ENCODE data around the gene HIC1.
A peak's percentile ranks its signal among the peaks of the same experiment; 100 is the strongest.

Gene HIC1

DNA sequence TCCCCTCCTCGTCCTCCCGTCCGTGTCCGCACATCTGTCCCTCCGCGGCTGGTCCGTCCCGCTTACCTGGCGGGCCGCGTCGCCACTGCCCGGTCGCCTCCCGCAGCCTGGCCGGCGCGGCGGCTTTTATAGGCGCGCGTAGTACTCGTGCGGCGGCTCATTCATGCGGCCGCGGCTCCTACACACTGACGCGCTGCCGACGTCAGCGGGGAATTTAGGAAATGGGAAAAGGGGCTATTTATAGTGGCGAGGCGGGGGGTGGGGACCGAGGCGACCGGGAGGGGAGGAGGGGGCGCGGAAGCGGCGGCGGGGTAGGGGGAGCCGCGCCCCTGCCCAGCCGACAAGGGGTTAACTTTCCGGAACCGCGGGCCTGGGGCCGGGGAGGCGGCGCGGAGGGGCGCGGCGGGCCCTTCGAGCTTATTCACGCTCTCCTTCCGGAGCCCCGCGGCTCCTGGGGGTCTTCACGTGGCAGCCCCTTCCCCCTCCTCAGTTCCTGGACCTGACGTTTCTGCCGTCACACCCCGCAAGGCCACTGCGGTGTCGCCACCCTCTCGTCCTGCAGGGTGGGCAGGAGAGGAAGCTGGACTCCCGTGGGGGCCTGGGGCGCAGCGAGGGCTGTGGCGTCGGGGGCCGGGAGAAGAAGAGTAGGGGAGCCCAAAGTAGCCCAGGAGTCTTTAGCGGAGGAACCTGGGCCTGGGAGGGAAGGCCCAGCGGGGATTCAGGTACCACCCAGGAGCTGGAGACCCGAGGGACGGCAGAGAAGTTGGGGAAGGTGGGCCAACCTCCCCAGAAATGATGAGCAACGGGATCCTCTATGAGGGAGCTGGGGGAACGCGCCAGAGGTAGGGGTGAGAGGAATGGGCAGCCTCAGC, 3.6 kb upstream of the HIC1 start:
- TF ChIP-seq POLR2A (IDR thresholded peaks at IDR 0.05; ENCODE audit: low read depth, low read length) (no peak), POLR2AphosphoS5 (IDR thresholded peaks at IDR 0.05; ENCODE audit: low read depth, low read length) (no peak)
- no peak for FAIRE-seq
- no peak for DNase-seq (ENCODE audit: insufficient read length)

DNA sequence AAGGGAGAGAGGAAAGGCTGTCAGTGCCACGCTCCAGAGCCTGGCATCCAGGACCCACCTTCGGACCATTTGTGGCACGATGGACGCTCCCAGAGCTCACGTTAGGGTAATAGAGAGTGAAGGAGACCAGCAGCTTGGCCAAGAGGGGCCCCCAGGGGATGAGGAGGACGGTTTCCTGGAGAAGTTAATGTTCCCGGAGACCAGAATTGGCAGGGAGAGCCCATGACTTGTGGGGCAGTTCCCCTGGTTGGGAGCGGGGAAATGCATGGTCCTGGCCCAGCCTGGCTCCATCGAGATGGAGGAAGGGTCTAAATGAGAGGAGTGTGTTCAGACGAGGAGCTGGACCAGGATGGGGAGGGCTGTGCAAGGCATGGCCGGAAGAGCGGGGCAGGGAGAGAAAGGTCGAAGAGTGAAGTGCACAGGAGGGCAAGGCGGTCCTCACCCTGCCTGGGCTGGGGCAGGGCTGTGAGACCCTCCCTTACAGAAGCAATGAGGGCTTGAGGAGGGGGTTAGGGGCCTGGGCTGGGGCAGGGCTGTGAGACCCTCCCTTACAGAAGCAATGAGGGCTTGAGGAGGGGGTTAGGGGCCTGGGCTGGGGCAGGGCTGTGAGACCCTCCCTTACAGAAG, 2.9 kb upstream of the HIC1 start:
- DNase-seq (ENCODE audit: insufficient read length) (no peak), FAIRE-seq (no peak)
- TF ChIP-seq POLR2A (IDR thresholded peaks at IDR 0.05; ENCODE audit: low read depth, low read length), result no peak
- no peak for TF ChIP-seq POLR2AphosphoS5 (IDR thresholded peaks at IDR 0.05; ENCODE audit: low read depth, low read length)
- TF ChIP-seq TAF1 (IDR thresholded peaks at IDR 0.05; ENCODE audit: borderline replicate concordance, low read depth, low read length), result no peak

DNA sequence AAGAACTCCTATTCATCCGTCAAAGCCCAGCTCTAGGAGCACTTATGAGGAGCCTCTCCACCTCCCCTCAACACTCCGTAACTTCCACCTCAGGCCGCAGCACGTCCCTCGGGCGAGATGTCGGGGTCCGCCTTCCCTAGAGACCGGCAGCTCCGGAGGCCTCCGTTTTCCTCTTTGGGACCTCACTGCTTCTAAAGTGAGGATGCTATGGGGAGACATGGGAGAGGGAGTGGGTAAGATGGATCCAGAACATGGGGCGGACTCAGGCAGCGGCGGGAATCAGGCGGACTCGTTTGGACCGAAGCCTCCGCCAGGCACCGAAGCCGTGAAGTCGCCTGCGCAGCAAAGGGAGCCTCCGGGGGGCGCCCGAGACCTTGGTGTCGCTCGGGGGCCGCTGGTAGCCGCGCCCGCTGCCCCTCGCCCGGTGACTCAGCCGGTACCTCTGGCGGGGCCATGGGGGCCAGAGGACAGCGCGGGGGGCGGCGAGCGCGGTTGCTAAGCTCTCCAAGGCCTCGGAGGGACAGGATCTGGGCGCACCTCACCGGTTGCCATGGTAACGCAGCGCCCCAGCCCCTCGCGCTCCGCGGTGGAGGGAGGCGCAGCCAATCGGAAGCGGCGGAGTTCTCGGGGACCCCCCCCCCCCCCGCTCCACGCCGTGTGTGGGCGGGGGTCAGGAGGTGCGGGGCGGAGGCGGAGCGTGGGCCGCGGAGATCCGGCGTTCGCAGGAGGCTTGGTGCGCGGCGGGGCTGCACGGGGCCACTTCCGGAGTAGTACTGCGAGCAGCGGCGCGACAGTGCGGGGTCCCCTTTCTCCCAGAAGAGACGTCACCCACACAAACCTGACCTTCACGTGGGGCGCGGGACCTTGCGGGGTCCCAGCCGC, 1.3 kb upstream of the HIC1 start:
- TF ChIP-seq POLR2AphosphoS5 (IDR thresholded peaks at IDR 0.05; ENCODE audit: low read depth, low read length), result no peak
- FAIRE-seq, result peak; percentile 91
- DNase-seq (ENCODE audit: insufficient read length), result no peak

DNA sequence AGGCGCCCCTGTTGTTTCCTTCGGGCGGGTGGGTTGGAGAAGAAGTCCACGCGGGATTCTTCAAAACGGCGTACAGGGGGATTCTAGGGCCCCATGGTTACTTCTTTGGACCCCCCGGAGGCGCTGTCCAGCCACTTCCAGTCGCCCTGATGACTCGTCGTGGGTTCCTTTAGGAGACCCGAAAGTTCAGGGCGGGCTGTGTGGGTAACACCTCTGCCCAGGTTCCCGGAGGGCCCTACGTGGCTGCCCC, 716 bp upstream of the HIC1 start:
- TF ChIP-seq POLR2A (IDR thresholded peaks at IDR 0.05; ENCODE audit: low read depth, low read length) (no peak), TAF1 (IDR thresholded peaks at IDR 0.05; ENCODE audit: borderline replicate concordance, low read depth, low read length) (no peak), POLR2AphosphoS5 (IDR thresholded peaks at IDR 0.05; ENCODE audit: low read depth, low read length) (no peak)
- no peak for DNase-seq (ENCODE audit: insufficient read length)
- FAIRE-seq, result no peak

DNA sequence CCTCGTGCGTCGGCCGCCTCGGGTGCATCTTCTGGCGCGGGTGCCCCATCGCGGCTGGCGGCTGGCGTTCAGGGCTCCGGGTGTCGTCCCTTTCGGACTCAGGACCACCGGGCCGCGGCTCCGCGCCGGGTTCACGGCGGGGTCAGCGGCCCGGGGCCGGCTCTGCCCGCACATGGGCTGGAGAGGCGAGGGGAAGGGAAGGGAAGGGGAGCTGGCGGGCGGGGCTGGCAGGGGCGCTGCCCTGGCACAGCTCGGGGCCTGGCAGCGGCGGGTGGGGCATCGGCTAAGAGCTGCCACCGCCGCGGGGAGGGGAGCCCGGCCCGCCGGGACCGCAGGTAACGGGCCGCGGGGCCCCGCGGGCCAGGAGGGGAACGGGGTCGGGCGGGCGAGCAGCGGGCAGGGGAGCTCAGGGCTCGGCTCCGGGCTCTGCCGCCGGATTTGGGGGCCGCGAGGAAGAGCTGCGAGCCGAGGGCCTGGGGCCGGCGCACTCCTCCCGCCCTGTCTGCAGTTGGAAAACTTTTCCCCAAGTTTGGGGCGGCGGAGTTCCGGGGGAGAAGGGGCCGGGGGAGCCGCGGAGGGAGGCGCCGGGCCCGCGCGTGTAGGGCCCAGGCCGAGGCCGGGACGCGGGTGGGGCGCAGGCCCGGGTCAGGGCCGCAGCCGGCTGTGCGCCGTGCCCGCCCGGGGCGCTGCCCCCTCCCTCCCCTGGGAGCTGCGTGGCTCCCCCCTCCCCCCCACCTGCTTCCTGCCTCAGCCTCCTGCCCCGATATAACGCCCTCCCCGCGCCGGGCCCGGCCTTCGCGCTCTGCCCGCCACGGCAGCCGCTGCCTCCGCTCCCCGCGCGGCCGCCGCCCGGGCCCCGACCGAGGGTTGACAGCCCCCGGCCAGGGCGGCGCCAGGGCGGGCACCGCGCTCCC, 646 bp downstream of the HIC1 start:
- peak; percentile 95 for FAIRE-seq
- peak; percentile 66 for DNase-seq (ENCODE audit: insufficient read length)
- TF ChIP-seq POLR2A (IDR thresholded peaks at IDR 0.05; ENCODE audit: low read depth, low read length) (peak; percentile 52; the same call in 1 of the 2 replicates), POLR2AphosphoS5 (IDR thresholded peaks at IDR 0.05; ENCODE audit: low read depth, low read length) (no peak), TAF1 (IDR thresholded peaks at IDR 0.05; ENCODE audit: borderline replicate concordance, low read depth, low read length) (no peak)

DNA sequence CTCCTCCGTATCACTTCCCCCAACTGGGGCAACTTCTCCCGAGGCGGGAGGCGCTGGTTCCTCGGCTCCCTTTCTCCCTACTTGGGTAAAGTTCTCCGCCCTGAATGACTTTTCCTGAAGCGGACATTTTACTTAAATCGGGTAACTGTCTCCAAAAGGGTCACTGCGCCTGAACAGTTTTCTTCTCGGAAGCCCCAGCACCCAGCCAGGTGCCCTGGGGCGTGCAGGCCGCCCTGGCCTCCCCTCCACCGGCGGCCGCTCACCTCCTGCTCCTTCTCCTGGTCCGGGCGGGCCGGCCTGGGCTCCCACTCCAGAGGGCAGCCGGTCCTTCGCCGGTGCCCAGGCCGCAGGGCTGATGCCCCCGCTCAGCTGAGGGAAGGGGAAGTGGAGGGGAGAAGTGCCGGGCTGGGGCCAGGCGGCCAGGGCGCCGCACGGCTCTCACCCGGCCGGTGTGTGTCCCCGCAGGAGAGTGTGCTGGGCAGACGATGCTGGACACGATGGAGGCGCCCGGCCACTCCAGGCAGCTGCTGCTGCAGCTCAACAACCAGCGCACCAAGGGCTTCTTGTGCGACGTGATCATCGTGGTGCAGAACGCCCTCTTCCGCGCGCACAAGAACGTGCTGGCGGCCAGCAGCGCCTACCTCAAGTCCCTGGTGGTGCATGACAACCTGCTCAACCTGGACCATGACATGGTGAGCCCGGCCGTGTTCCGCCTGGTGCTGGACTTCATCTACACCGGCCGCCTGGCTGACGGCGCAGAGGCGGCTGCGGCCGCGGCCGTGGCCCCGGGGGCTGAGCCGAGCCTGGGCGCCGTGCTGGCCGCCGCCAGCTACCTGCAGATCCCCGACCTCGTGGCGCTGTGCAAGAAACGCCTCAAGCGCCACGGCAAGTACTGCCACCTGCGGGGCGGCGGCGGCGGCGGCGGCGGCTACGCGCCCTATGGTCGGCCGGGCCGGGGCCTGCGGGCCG, 1.6 kb downstream of the HIC1 start:
- TF ChIP-seq POLR2AphosphoS5 (IDR thresholded peaks at IDR 0.05; ENCODE audit: low read depth, low read length), result peak; percentile 81; the same call in 1 of the 2 replicates
- peak; percentile 69; the same call in 1 of the 2 replicates for TF ChIP-seq POLR2A (IDR thresholded peaks at IDR 0.05; ENCODE audit: low read depth, low read length)
- no peak for TF ChIP-seq TAF1 (IDR thresholded peaks at IDR 0.05; ENCODE audit: borderline replicate concordance, low read depth, low read length)
- DNase-seq (ENCODE audit: insufficient read length) (no peak), FAIRE-seq (no peak)

DNA sequence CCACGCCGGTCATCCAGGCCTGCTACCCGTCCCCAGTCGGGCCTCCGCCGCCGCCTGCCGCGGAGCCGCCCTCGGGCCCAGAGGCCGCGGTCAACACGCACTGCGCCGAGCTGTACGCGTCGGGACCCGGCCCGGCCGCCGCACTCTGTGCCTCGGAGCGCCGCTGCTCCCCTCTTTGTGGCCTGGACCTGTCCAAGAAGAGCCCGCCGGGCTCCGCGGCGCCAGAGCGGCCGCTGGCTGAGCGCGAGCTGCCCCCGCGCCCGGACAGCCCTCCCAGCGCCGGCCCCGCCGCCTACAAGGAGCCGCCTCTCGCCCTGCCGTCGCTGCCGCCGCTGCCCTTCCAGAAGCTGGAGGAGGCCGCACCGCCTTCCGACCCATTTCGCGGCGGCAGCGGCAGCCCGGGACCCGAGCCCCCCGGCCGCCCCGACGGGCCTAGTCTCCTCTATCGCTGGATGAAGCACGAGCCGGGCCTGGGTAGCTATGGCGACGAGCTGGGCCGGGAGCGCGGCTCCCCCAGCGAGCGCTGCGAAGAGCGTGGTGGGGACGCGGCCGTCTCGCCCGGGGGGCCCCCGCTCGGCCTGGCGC, 2.4 kb downstream of the HIC1 start:
- FAIRE-seq (no peak), DNase-seq (ENCODE audit: insufficient read length) (no peak)

DNA sequence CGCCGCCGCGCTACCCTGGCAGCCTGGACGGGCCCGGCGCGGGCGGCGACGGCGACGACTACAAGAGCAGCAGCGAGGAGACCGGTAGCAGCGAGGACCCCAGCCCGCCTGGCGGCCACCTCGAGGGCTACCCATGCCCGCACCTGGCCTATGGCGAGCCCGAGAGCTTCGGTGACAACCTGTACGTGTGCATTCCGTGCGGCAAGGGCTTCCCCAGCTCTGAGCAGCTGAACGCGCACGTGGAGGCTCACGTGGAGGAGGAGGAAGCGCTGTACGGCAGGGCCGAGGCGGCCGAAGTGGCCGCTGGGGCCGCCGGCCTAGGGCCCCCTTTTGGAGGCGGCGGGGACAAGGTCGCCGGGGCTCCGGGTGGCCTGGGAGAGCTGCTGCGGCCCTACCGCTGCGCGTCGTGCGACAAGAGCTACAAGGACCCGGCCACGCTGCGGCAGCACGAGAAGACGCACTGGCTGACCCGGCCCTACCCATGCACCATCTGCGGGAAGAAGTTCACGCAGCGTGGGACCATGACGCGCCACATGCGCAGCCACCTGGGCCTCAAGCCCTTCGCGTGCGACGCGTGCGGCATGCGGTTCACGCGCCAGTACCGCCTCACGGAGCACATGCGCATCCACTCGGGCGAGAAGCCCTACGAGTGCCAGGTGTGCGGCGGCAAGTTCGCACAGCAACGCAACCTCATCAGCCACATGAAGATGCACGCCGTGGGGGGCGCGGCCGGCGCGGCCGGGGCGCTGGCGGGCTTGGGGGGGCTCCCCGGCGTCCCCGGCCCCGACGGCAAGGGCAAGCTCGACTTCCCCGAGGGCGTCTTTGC, 3.1 kb downstream of the HIC1 start:
- TF ChIP-seq POLR2AphosphoS5 (IDR thresholded peaks at IDR 0.05; ENCODE audit: low read depth, low read length), result peak; percentile 78; the same call in 1 of the 2 replicates
- TF ChIP-seq TAF1 (IDR thresholded peaks at IDR 0.05; ENCODE audit: borderline replicate concordance, low read depth, low read length), result no peak
- 0 out of 2 replicates have a peak, but pooled peaks have one; percentile 33 for TF ChIP-seq POLR2A (IDR thresholded peaks at IDR 0.05; ENCODE audit: low read depth, low read length)
- DNase-seq (ENCODE audit: insufficient read length), result no peak
- FAIRE-seq, result no peak

More for the DNA sequence above, 2.4 kb downstream of the HIC1 start:
- TF ChIP-seq POLR2AphosphoS5 (IDR thresholded peaks at IDR 0.05; ENCODE audit: low read depth, low read length) (no peak), TAF1 (IDR thresholded peaks at IDR 0.05; ENCODE audit: borderline replicate concordance, low read depth, low read length) (no peak), POLR2A (IDR thresholded peaks at IDR 0.05; ENCODE audit: low read depth, low read length) (no peak)

All from GM12892 (cell line).